K562 (cell line): ENCODE measurements around the gene KLRC4. TPM values are rescaled to one million over a fixed set of nuclear protein-coding genes. Genes with fewer than 3 reads are reported as not detected.

Source experiments
- GABPB2 ChIP-seq: fragments of 250-450 bp; sonication (Bioruptor Pico); conservative IDR thresholded peaks from 2 replicates; pipeline ENCODE4 v1.5.1; 2021; ENCODE audit warnings: mild to moderate bottlenecking
- IRF2 ChIP-seq: sonication (generic); formaldehyde crosslinking; IDR thresholded peaks from 2 replicates; pipeline ENCODE4 v1.8.1; 2022; ENCODE audit warnings: mild to moderate bottlenecking, missing genetic modification reagents
- MAFK ChIP-seq: IDR thresholded peaks from 2 replicates; pipeline ENCODE4 v1.6.1; 2011; ENCODE audit warnings: low read length, improper control_type of control experiment
- MAX ChIP-seq: sonication (generic); formaldehyde crosslinking; IDR thresholded peaks from 2 replicates; pipeline ENCODE4 v1.9.0; 2022; ENCODE audit warnings: mild to moderate bottlenecking, missing genetic modification reagents
- SAFB ChIP-seq: fragments of 200-400 bp; formaldehyde crosslinking; IDR thresholded peaks from 2 replicates; pipeline ENCODE4 v1.6.1; 2017; ENCODE audit warnings: low read depth, low read length, borderline replicate concordance
- SMAD1 ChIP-seq: fragments of 150-350 bp; IDR thresholded peaks from 2 replicates; pipeline ENCODE4 v1.6.1; 2014; ENCODE audit warnings: low read length, low read depth; ENCODE audit not compliant: partially characterized antibody
- U2AF1 ChIP-seq: fragments of 200-400 bp; formaldehyde crosslinking; optimal IDR thresholded peaks from 2 replicates; pipeline ENCODE3; 2017; ENCODE audit warnings: mild to moderate bottlenecking, low read depth, low read length, moderate library complexity
- ZBTB40 ChIP-seq, 2 experiments: fragments of 450-650 bp in 1 of 2; sonication (generic) in 1 of 2; formaldehyde crosslinking in 1 of 2; IDR thresholded peaks; 2 replicates each; pipeline versions ENCODE4 v1.7.1 to v1.9.0; 2016 to 2022; ENCODE audit warnings: inconsistent platforms in 1 of 2, mild to moderate bottlenecking in 1 of 2, missing genetic modification reagents in 1 of 2
- ZNF24 ChIP-seq: fragments of 450-650 bp; IDR thresholded peaks from 2 replicates; pipeline ENCODE4 v1.6.1; 2016
- ZNF3 ChIP-seq: fragments of 250-450 bp; sonication (Bioruptor Pico); IDR thresholded peaks from 2 replicates; pipeline ENCODE4 v1.5.0; 2021; ENCODE audit warnings: mild to moderate bottlenecking, moderate library complexity
- polyA plus RNA-seq, 8 experiments: library from polyadenylated mRNA; depleted of rRNA in 4 of 8; stranded (reverse) in 5 of 8; unstranded in 3 of 8; fragments of >200 nt; fragmentation: Nextera tagmentation in 2 of 8; fragmentation: Illumina TruSeq in 1 of 8; extraction: Ambion mirVana in 2 of 8; extraction: Trizol in 1 of 8; gene quantifications; 2 replicates each; pipeline versions ENCODE4 v1.2.1 to v1.2.3, GENCODE V29; 2011 to 2014; ENCODE audit warnings: inconsistent platforms in 1 of 8, missing spikeins in 1 of 8
- total RNA-seq, 7 experiments: library from RNA; depleted of rRNA in 6 of 7; stranded (reverse); fragments of >200 nt in 6 of 7; fragmentation: Illumina TruSeq in 2 of 7; extraction: Trizol in 2 of 7; gene quantifications; 2 replicates each; pipeline versions ENCODE4 v1.2.1 to v1.2.3, GENCODE V29; 2011 to 2021; ENCODE audit warnings: low replicate concordance in 1 of 7
- TF ChIP-seq, protein P1 (sequence below), 3 experiments: fragments of 200-800 bp in 1 of 3; sonication (Bioruptor generic) in 1 of 3; sonication (generic) in 1 of 3; formaldehyde crosslinking in 1 of 3; IDR thresholded peaks; 2 replicates each; pipeline versions ENCODE4 v1.6.1 to v1.8.0; 2016 to 2022; ENCODE audit warnings: mild to moderate bottlenecking in 2 of 3, missing compliant biosample characterization in 2 of 3, missing genetic modification characterization in 2 of 3, missing genetic modification reagents in 1 of 3
- TF ChIP-seq, protein P2 (sequence below): fragments of 450-650 bp; IDR thresholded peaks from one replicate; pipeline ENCODE4 v1.6.1; 2018; ENCODE audit warnings: mild to moderate bottlenecking, moderate library complexity; ENCODE audit not compliant: partially characterized antibody
- TF ChIP-seq, protein P3 (sequence below): fragments of 250-450 bp; sonication (Bioruptor Pico); IDR thresholded peaks from 2 replicates; pipeline ENCODE4 v1.8.0; 2022; ENCODE audit warnings: inconsistent platforms, mild to moderate bottlenecking, moderate library complexity, borderline replicate concordance

The KLRC4 gene
- total and polyA plus RNA-seq, 9 of the 15 experiments (the other 6 are each of a cell fraction or from before 2014, with no cell fraction given) = 0.17 TPM; not detected in 8

DNA sequence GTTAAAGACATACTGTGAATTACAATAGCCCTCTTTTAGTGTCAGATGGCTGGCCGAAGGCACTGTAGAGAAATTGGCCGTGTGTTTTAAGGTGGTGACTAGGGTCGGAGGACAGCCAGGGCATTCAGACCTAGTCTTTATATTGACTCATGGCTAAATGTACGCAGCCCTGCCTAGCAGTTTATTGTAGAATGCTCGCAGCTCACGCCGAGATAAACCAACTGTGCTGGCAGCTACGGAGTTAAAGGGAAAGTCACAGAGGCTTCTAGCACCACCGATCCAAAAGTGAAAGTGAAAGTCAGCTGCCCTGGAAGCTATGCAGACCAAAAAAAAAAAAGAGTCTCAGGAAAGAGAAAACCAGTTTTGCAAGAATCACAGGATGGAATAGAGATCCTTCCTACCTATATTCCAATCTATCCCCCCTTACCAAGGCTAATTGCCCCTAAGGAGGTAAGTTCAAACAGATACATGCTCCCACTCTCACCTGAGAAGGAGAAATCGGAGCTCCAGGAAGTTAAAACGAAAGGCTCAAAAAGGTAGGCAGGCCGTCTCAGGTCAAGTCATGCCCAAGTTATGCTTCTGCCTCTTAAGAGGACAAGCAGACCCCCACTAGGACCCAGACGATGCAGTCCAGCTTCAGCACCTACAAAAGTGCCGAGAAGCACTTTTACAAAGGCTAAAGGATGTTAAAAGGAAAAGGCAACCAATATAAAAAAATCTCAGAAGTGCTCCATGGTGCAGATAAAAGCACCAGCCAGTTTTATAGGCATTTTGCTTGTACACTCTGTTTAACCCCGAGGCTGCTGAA lies 44.5 kb downstream of the KLRC4 start (continued):
- TF ChIP-seq, protein P1, sequence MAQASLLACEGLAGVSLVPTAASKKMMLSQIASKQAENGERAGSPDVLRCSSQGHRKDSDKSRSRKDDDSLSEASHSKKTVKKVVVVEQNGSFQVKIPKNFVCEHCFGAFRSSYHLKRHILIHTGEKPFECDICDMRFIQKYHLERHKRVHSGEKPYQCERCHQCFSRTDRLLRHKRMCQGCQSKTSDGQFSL (CRISPR knock-in tag; IDR thresholded peaks at IDR 0.05) = no peak
- TF ChIP-seq, protein P1 (tag; IDR thresholded peaks at IDR 0.05) = no peak
- TF ChIP-seq ZNF24 = no peak
- peak; percentile 99 for TF ChIP-seq IRF2
- TF ChIP-seq, protein P2, sequence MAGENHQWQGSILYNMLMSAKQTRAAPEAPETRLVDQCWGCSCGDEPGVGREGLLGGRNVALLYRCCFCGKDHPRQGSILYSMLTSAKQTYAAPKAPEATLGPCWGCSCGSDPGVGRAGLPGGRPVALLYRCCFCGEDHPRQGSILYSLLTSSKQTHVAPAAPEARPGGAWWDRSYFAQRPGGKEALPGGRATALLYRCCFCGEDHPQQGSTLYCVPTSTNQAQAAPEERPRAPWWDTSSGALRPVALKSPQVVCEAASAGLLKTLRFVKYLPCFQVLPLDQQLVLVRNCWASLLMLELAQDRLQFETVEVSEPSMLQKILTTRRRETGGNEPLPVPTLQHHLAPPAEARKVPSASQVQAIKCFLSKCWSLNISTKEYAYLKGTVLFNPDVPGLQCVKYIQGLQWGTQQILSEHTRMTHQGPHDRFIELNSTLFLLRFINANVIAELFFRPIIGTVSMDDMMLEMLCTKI = no peak
- TF ChIP-seq, protein P3, sequence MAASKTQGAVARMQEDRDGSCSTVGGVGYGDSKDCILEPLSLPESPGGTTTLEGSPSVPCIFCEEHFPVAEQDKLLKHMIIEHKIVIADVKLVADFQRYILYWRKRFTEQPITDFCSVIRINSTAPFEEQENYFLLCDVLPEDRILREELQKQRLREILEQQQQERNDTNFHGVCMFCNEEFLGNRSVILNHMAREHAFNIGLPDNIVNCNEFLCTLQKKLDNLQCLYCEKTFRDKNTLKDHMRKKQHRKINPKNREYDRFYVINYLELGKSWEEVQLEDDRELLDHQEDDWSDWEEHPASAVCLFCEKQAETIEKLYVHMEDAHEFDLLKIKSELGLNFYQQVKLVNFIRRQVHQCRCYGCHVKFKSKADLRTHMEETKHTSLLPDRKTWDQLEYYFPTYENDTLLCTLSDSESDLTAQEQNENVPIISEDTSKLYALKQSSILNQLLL (CRISPR knock-in tag) = no peak
- TF ChIP-seq MAFK = no peak
- TF ChIP-seq ZBTB40 (IDR thresholded peaks at IDR 0.05) = 0 out of 2 replicates have a peak, but pooled peaks have one; percentile 30
- no peak for TF ChIP-seq ZBTB40 (CRISPR knock-in tag; IDR thresholded peaks at IDR 0.05)
- TF ChIP-seq SMAD1 = no peak
- no peak for TF ChIP-seq SAFB
- no peak for TF ChIP-seq MAX (CRISPR knock-in tag)
- TF ChIP-seq U2AF1 = no peak
- no peak for TF ChIP-seq ZNF3 (CRISPR knock-in tag)
- no peak for TF ChIP-seq GABPB2 (CRISPR knock-in tag)
